H1 (cell line): ENCODE data around the gene SOHLH2. TPM values are rescaled to one million over a fixed set of nuclear protein-coding genes. Genes with fewer than 3 reads are reported as not detected.

Source experiments
- CTCF ChIA-PET: fragments of 300-600 bp; sonication (Branson Sonifier 250); formaldehyde crosslinking; loops from one replicate; lab custom pipeline; 2021; ENCODE audit not compliant: partially characterized antibody; lab: Charles Lee
- POLR2A ChIA-PET: fragments of 300-600 bp; sonication (Branson Sonifier 250); formaldehyde crosslinking; loops from one replicate; lab custom pipeline; 2021; ENCODE audit warnings: inconsistent platforms; ENCODE audit not compliant: partially characterized antibody; lab: Charles Lee
- DNase-seq, 2 experiments: peaks; one replicate each; pipeline versions ENCODE4 v3.0.0 to v3.0.0-alpha.2; 2010 to 2022; ENCODE audit warnings: low spot score in 2 of 2, low read depth in 1 of 2, mixed read lengths in 1 of 2
- FAIRE-seq: peaks from 2 replicates; lab custom pipeline; 2011; peaks lifted over from hg19 to GRCh38; lab: Jason Lieb, UNC
- H2AFZ ChIP-seq: 2 replicates; pipeline ENCODE4 v1.8.1; 2012; ENCODE audit warnings: low read length, inconsistent platforms
- H2AK5ac ChIP-seq: 2 replicates; pipeline ENCODE4 v1.6.1; 2013; ENCODE audit warnings: low read depth, low read length
- H2BK120ac ChIP-seq: replicated peaks from 2 replicates; pipeline ENCODE3; 2013; ENCODE audit warnings: low read depth, low read length, inconsistent platforms
- H2BK12ac ChIP-seq: 2 replicates; pipeline ENCODE4 v1.6.1; 2013; ENCODE audit warnings: low read depth, low read length
- H2BK15ac ChIP-seq: 2 replicates; pipeline ENCODE4 v1.6.1; 2013; ENCODE audit warnings: low read length
- H2BK20ac ChIP-seq: 2 replicates; pipeline ENCODE4 v1.6.1; 2013; ENCODE audit warnings: low read length
- H2BK5ac ChIP-seq: 2 replicates; pipeline ENCODE4 v1.6.1; 2013; ENCODE audit warnings: low read depth, low read length
- H3K14ac ChIP-seq: 2 replicates; pipeline ENCODE4 v1.6.1; 2013; ENCODE audit warnings: inconsistent platforms; ENCODE audit not compliant: insufficient read length
- H3K18ac ChIP-seq: 2 replicates; pipeline ENCODE4 v1.6.1; 2013; ENCODE audit warnings: low read length; ENCODE audit errors: extremely low read depth
- H3K23ac ChIP-seq: 2 replicates; pipeline ENCODE4 v1.6.1; 2013; ENCODE audit warnings: inconsistent platforms; ENCODE audit not compliant: insufficient read length
- H3K23me2 ChIP-seq: 2 replicates; pipeline ENCODE4 v1.6.1; 2013; ENCODE audit warnings: low read depth, low read length
- H3K27ac ChIP-seq: 2 replicates; pipeline ENCODE4 v1.6.1; 2011; ENCODE audit warnings: low read depth, low read length, inconsistent platforms
- H3K27me3 ChIP-seq, 4 experiments: replicated peaks in 1 of 4; 1 replicate in 1 of 4; 2 replicates in 3 of 4; pipeline versions ENCODE4 v1.6.1 to v1.8.1; 2011 to 2013; ENCODE audit warnings: low read length in 3 of 4, mild to moderate bottlenecking in 3 of 4, inconsistent platforms in 2 of 4, mixed read lengths in 2 of 4, moderate library complexity in 1 of 4; ENCODE audit not compliant: control insufficient read depth in 3 of 4, insufficient read depth in 3 of 4; ENCODE audit errors: extremely low read depth in 1 of 4
- H3K36me3 ChIP-seq, 4 experiments: 2 replicates each; pipeline versions ENCODE4 v1.6.1 to v1.8.1; 2011 to 2013; ENCODE audit warnings: mild to moderate bottlenecking in 4 of 4, low read length in 3 of 4, moderate library complexity in 2 of 4, control low read depth in 1 of 4, inconsistent platforms in 1 of 4; ENCODE audit not compliant: insufficient read depth in 4 of 4, control insufficient read depth in 2 of 4
- H3K4ac ChIP-seq: replicated peaks from 2 replicates; pipeline ENCODE3; 2013; ENCODE audit warnings: low read length, low read depth, mixed read lengths, inconsistent platforms; ENCODE audit not compliant: insufficient read length
- H3K4me1 ChIP-seq, 4 experiments: replicated peaks in 1 of 4; 1 replicate in 1 of 4; 2 replicates in 3 of 4; pipeline versions ENCODE4 v1.6.1 to v1.8.1; 2011 to 2013; ENCODE audit warnings: low read length in 3 of 4, inconsistent platforms in 2 of 4, mixed read lengths in 1 of 4; ENCODE audit not compliant: insufficient read depth in 4 of 4, control insufficient read depth in 3 of 4
- H3K4me2 ChIP-seq, 2 experiments: 2 replicates each; pipeline versions ENCODE4 v1.6.1 to v1.8.1; 2011 to 2013; ENCODE audit warnings: low read depth in 2 of 2, low read length in 2 of 2, control low read depth in 1 of 2, inconsistent platforms in 1 of 2, mild to moderate bottlenecking in 1 of 2; ENCODE audit not compliant: insufficient read depth in 1 of 2
- H3K4me3 ChIP-seq, 4 experiments: fragments of 200-600, 300-600 bp in 1 of 4; sonication (generic), shearing (Covaris generic), sonication (Bioruptor Twin) in 1 of 4; 2 replicates each; pipeline versions ENCODE4 v1.5.1 to v1.8.1; 2011 to 2016; ENCODE audit warnings: low read length in 4 of 4, low read depth in 3 of 4, control low read depth in 2 of 4, inconsistent platforms in 2 of 4, mild to moderate bottlenecking in 2 of 4, mixed read lengths in 1 of 4, moderate library complexity in 1 of 4; ENCODE audit not compliant: insufficient read depth in 2 of 4; ENCODE audit errors: extremely low read depth in 1 of 4
- H3K56ac ChIP-seq: replicated peaks from 2 replicates; pipeline ENCODE3; 2013; ENCODE audit warnings: low read depth, mild to moderate bottlenecking, mixed read lengths, low read length, inconsistent platforms; ENCODE audit not compliant: insufficient read length
- H3K79me1 ChIP-seq: 2 replicates; pipeline ENCODE4 v1.6.1; 2013; ENCODE audit warnings: low read depth, low read length, control low read depth
- H3K79me2 ChIP-seq, 2 experiments: 2 replicates each; pipeline versions ENCODE4 v1.6.1 to v1.8.1; 2012 to 2013; ENCODE audit warnings: low read length in 2 of 2, mild to moderate bottlenecking in 2 of 2, inconsistent platforms in 1 of 2; ENCODE audit not compliant: insufficient read depth in 2 of 2, control insufficient read depth in 1 of 2
- H3K9ac ChIP-seq, 4 experiments: replicated peaks in 1 of 4; 1 replicate in 1 of 4; 2 replicates in 3 of 4; pipeline versions ENCODE4 v1.6.1 to v1.8.1; 2011 to 2013; ENCODE audit warnings: low read depth in 3 of 4, low read length in 3 of 4, control low read depth in 2 of 4, mild to moderate bottlenecking in 2 of 4, moderate library complexity in 2 of 4, inconsistent platforms in 1 of 4; ENCODE audit errors: extremely low read depth in 1 of 4
- H3K9me3 ChIP-seq, 2 experiments: 2 replicates each; pipeline versions ENCODE4 v1.6.1 to v1.8.1; 2012 to 2013; ENCODE audit warnings: mild to moderate bottlenecking in 2 of 2, moderate library complexity in 2 of 2, control low read depth in 1 of 2, inconsistent platforms in 1 of 2, low read depth in 1 of 2, low read length in 1 of 2, mixed read lengths in 1 of 2; ENCODE audit not compliant: insufficient read depth in 2 of 2
- H4K20me1 ChIP-seq, 2 experiments: replicated peaks in 1 of 2; 2 replicates each; pipeline versions ENCODE3 to v1.8.1; 2011 to 2013; ENCODE audit warnings: inconsistent platforms in 2 of 2, low read length in 2 of 2, mild to moderate bottlenecking in 1 of 2; ENCODE audit not compliant: insufficient read depth in 2 of 2, control insufficient read depth in 1 of 2
- H4K5ac ChIP-seq: 2 replicates; pipeline ENCODE4 v1.6.1; 2013; ENCODE audit warnings: low read length, low read depth, mixed read lengths, inconsistent platforms; ENCODE audit not compliant: insufficient read length
- H4K8ac ChIP-seq: 2 replicates; pipeline ENCODE4 v1.8.0; 2013; ENCODE audit warnings: mild to moderate bottlenecking, moderate library complexity, low read length, inconsistent platforms; ENCODE audit not compliant: insufficient read depth; ENCODE audit errors: extremely low read depth
- H4K91ac ChIP-seq: replicated peaks from 2 replicates; pipeline ENCODE3; 2013; ENCODE audit warnings: low read length, mixed read lengths, inconsistent platforms; ENCODE audit not compliant: insufficient read length
- BACH1 ChIP-seq: IDR thresholded peaks from 2 replicates; pipeline ENCODE4 v1.6.1; 2012; ENCODE audit warnings: low read length, improper control_type of control experiment
- CBX5 ChIP-seq: fragments of 300-800, 300-1000 bp; sonication (generic); IDR thresholded peaks from 2 replicates; pipeline ENCODE4 v1.7.1; 2016; ENCODE audit warnings: antibody characterized with exemption, low read length, low read depth
- JUN ChIP-seq: IDR thresholded peaks from 2 replicates; pipeline ENCODE4 v1.6.1; 2011; ENCODE audit warnings: low read depth, mild to moderate bottlenecking, improper control_type of control experiment, low read length
- JUND ChIP-seq: IDR thresholded peaks from 2 replicates; pipeline ENCODE4 v1.6.1; 2011; ENCODE audit warnings: mild to moderate bottlenecking, improper control_type of control experiment, low read length
- MAX ChIP-seq: IDR thresholded peaks from 2 replicates; pipeline ENCODE4 v1.6.1; 2012; ENCODE audit warnings: inconsistent platforms
- RAD21 ChIP-seq, 2 experiments: IDR thresholded peaks in 1 of 2; conservative IDR thresholded peaks in 1 of 2; 2 replicates each; pipeline ENCODE4 v1.6.1; 2011; ENCODE audit warnings: low read depth in 2 of 2, low read length in 2 of 2, improper control_type of control experiment in 1 of 2, inconsistent platforms in 1 of 2, mild to moderate bottlenecking in 1 of 2, moderate library complexity in 1 of 2
- SP2 ChIP-seq: IDR thresholded peaks from 2 replicates; pipeline ENCODE4 v1.6.1; 2012; ENCODE audit warnings: mild to moderate bottlenecking, low read length, inconsistent platforms
- TBP ChIP-seq: IDR thresholded peaks from 2 replicates; pipeline ENCODE4 v1.6.1; 2011; ENCODE audit warnings: low read depth, low read length, improper control_type of control experiment
- TEAD4 ChIP-seq: IDR thresholded peaks from 2 replicates; pipeline ENCODE4 v1.6.1; 2012; ENCODE audit warnings: low read depth, low read length, inconsistent platforms, mixed read lengths
- YY1 ChIP-seq: IDR thresholded peaks from 2 replicates; pipeline ENCODE4 v1.6.1; 2011; ENCODE audit warnings: low read depth, mild to moderate bottlenecking, low read length
- whole genome bisulfite sequencing, 2 experiments: shearing (Covaris generic) in 1 of 2; methylation state at CpG; one replicate each; pipeline versions ENCODE4 v1.1.6 to v1.1.7; 2013 to 2015; ENCODE audit warnings: low lambda C conversion rate in 2 of 2, mixed read lengths in 2 of 2, inconsistent platforms in 1 of 2, low coverage in 1 of 2, missing lambda C conversion rate in 1 of 2; ENCODE audit not compliant: insufficient replicate concordance in 2 of 2, insufficient coverage in 1 of 2, insufficient read length in 1 of 2; ENCODE audit errors: extremely low coverage in 1 of 2, missing lambda C conversion rate in 1 of 2; 5-methylcytosine and 5-hydroxymethylcytosine counted together
- polyA plus RNA-seq, 7 experiments: library from polyadenylated mRNA; depleted of rRNA in 3 of 7; stranded (reverse) in 5 of 7; unstranded in 2 of 7; fragments of >200 nt in 5 of 7; fragments of 200-250 nt in 2 of 7; gene quantifications; 1 replicate in 5 of 7; 2 replicates in 1 of 7; 4 replicates in 1 of 7; pipeline versions ENCODE4 v1.2.1 to v1.2.3, GENCODE V29; 2011 to 2013; ENCODE audit warnings: missing spikeins in 2 of 7, mixed read lengths in 2 of 7
- total RNA-seq: library from RNA; stranded (reverse); fragmentation: NEBNext Ultra II Directional; extraction: Animal tissue kit (Norgen Biotek cat#: 25700); gene quantifications from 2 replicates; pipeline ENCODE4 v1.2.1, GENCODE V29; 2021
- TF ChIP-seq, protein P1 (sequence below): IDR thresholded peaks from 2 replicates; pipeline ENCODE4 v1.6.1; 2011; ENCODE audit warnings: low read depth, mild to moderate bottlenecking, low read length; ENCODE audit not compliant: insufficient read depth
- TF ChIP-seq, protein P2 (sequence below): IDR thresholded peaks from 2 replicates; pipeline ENCODE4 v1.6.1; 2011; ENCODE audit warnings: low read length, improper control_type of control experiment

SOHLH2 gene
- total and polyA plus RNA-seq, 2 of the 8 experiments (the other 6 are each of a cell fraction or from before 2014, with no cell fraction given): 6.8 to 10.3 TPM

GRCh38 chr13:36158611-36159010 lies 55.7 kb downstream of the SOHLH2 start:
- Histone ChIP-seq H3K18ac (no peak overlapping the region), H3K9ac (no peak overlapping the region), H3K23ac (no peak overlapping the region), H3K79me2 (no peaks in the 10 kb centered on the region), H2BK12ac (no peak overlapping the region), H3K27ac (no peak overlapping the region), H3K4me3 (no peak overlapping the region), H2BK5ac (no peak overlapping the region), H3K56ac (no peak overlapping the region), H3K4me1 (peaks cover 0 to 5% (median 2%) of the 10 kb centered on the region in 4 experiments; a peak in 3 of 7 replicates), H3K36me3 (no peaks in the 10 kb centered on the region), H4K91ac (no peak overlapping the region), H2BK120ac (no peak overlapping the region), H3K23me2 (peaks cover 3% of the 10 kb centered on the region; the same call in 1 of the 2 replicates), H4K8ac (no peak overlapping the region), H4K20me1 (no peaks in the 10 kb centered on the region), H3K14ac (no peak overlapping the region), H3K27me3 (0 out of 7 replicates have a peak, but pooled peaks cover 0 to 3% (median 0%) of the 10 kb centered on the region in 4 experiments), H2AK5ac (no peak overlapping the region), H3K79me1 (no peaks in the 10 kb centered on the region), H3K4ac (no peak overlapping the region), H2BK15ac (no peak overlapping the region), H3K4me2 (no peak overlapping the region), H4K5ac (no peak overlapping the region), H3K9me3 (no peaks in the 10 kb centered on the region), H2BK20ac (no peak overlapping the region), H2AFZ (no peak overlapping the region)
- no peak for DNase-seq
- ChIA-PET CTCF (interaction anchor here (0.8 to 1.7 kb wide), 2 partner anchors 40 to 179 kb away, joined by 3 to 6 read pairs; no protein-coding TSS in a partner anchor), POLR2A (interaction anchor here (1.5 kb wide), 1 partner anchor 26 kb away, joined by 3 read pairs; no protein-coding TSS in a partner anchor)
- FAIRE-seq: no peak
- WGBS, 2 experiments: 88% methylated on average over 4 of the region's 4 CpGs; no CpG with 5 or more reads in 1 of the 2 experiments
- TF ChIP-seq TBP (no peak), JUN (no peak), BACH1 (no peak), YY1 (no peak), TEAD4 (no peak), RAD21 (IDR thresholded peaks at IDR 0.05 in 1 of 2, conservative IDR thresholded peaks at IDR 0.05 in 1 of 2; ENCODE audit: low read depth in 2 of 2, low read length in 2 of 2) (no peak), JUND (no peak), MAX (no peak), CBX5 (no peak), SP2 (no peak)
- TF ChIP-seq, protein P1, sequence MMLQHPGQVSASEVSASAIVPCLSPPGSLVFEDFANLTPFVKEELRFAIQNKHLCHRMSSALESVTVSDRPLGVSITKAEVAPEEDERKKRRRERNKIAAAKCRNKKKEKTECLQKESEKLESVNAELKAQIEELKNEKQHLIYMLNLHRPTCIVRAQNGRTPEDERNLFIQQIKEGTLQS: no peak
- TF ChIP-seq, protein P2, sequence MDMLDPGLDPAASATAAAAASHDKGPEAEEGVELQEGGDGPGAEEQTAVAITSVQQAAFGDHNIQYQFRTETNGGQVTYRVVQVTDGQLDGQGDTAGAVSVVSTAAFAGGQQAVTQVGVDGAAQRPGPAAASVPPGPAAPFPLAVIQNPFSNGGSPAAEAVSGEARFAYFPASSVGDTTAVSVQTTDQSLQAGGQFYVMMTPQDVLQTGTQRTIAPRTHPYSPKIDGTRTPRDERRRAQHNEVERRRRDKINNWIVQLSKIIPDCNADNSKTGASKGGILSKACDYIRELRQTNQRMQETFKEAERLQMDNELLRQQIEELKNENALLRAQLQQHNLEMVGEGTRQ: no peak
